ENCODE data around the gene ZBTB43.

ZBTB43 gene

GRCh38 chr9:126885131-126885641 lies 80.3 kb downstream of the ZBTB43 start:
- DNase-seq (ENCODE audit: low read depth in 1 of 2, low spot score in 1 of 2): no peak

GRCh38 chr9:126886034-126886822 lies 81.4 kb downstream of the ZBTB43 start:
- DNase-seq (ENCODE audit: low read depth in 1 of 2, low spot score in 1 of 2): no peak

GRCh38 chr9:126886897-126887296 lies 82.1 kb downstream of the ZBTB43 start:
- DNase-seq (ENCODE audit: low read depth in 1 of 2, low spot score in 1 of 2): no peak
